Neural progenitor cell (in vitro differentiated cells): ENCODE data around the gene FAM83G.

ENCODE experiments used
- CTCF ChIP-seq: fragments of 200-600 bp; sonication (generic); IDR thresholded peaks from 2 replicates; pipeline ENCODE4 v1.5.1; 2017; ENCODE audit warnings: antibody characterized with exemption, mild to moderate bottlenecking
- EZH2 ChIP-seq: fragments of 200-600 bp; sonication (generic); IDR thresholded peaks from 2 replicates; pipeline ENCODE4 v1.6.1; 2017; ENCODE audit warnings: antibody characterized with exemption, mild to moderate bottlenecking, moderate library complexity
- EZH2phosphoT487 ChIP-seq: fragments of 200-600 bp; sonication (generic); IDR thresholded peaks from 2 replicates; pipeline ENCODE4 v1.6.1; 2017; ENCODE audit warnings: antibody characterized with exemption

- TF ChIP-seq CTCF (no peak), EZH2 (no peak), EZH2phosphoT487 (no peak)
Measured at GRCh38 chr17:19017804-19018599, 13.4 kb upstream of the FAM83G start.
